ENCODE results near the gene ITGA5.

Gene ITGA5

GRCh38 chr12:54430471-54431069 is 11.5 kb upstream of the ITGA5 start:
- DNase-seq: no peak

GRCh38 chr12:54429014-54429471 is 10.0 kb upstream of the ITGA5 start:
- DNase-seq: no peak

GRCh38 chr12:54428050-54429013 is 9.3 kb upstream of the ITGA5 start:
- DNase-seq: no peak

GRCh38 chr12:54427106-54427505 is 8.0 kb upstream of the ITGA5 start:
- no peak for DNase-seq

- DNase-seq: no peak
Measured at GRCh38 chr12:54426690-54427089, 7.6 kb upstream of the ITGA5 start.

- no peak for DNase-seq
Measured at GRCh38 chr12:54425702-54426101, 6.6 kb upstream of the ITGA5 start.

- no peak for DNase-seq
Measured at GRCh38 chr12:54424224-54424623, 5.2 kb upstream of the ITGA5 start.

GRCh38 chr12:54423816-54424150 is 4.7 kb upstream of the ITGA5 start:
- DNase-seq: no peak

GRCh38 chr12:54421879-54422250 is 2.8 kb upstream of the ITGA5 start:
- no peak for DNase-seq

GRCh38 chr12:54421175-54421878 is 2.3 kb upstream of the ITGA5 start:
- DNase-seq: no peak

GRCh38 chr12:54420766-54421144 is 1.7 kb upstream of the ITGA5 start:
- DNase-seq: no peak

GRCh38 chr12:54418441-54419087 is 502 bp downstream of the ITGA5 start:
- DNase-seq: no peak

GRCh38 chr12:54417712-54418440 is 1.2 kb downstream of the ITGA5 start:
- no peak for DNase-seq

GRCh38 chr12:54416687-54417603 is 2.1 kb downstream of the ITGA5 start:
- no peak for DNase-seq

- DNase-seq: no peak
Measured at GRCh38 chr12:54415221-54415929, 3.7 kb downstream of the ITGA5 start.

GRCh38 chr12:54413284-54414190 is 5.5 kb downstream of the ITGA5 start:
- peak; percentile 80 for DNase-seq

- DNase-seq: peak; percentile 32
Measured at GRCh38 chr12:54412786-54413185, 6.3 kb downstream of the ITGA5 start.

- DNase-seq: no peak
Measured at GRCh38 chr12:54412348-54412747, 6.7 kb downstream of the ITGA5 start.

GRCh38 chr12:54411391-54412241 is 7.5 kb downstream of the ITGA5 start:
- peak; percentile 75 for DNase-seq
